ENCODE measurements around the gene ADGRE1.

The ADGRE1 gene

GRCh38 chr19:6862673-6863078, 24.7 kb upstream of the ADGRE1 start (continued):
- no peak for TF ChIP-seq ZNF571 (tag by site-specific recombination; IDR thresholded peaks at IDR 0.05)
- no peak for TF ChIP-seq MZF1 (tag by site-specific recombination; IDR thresholded peaks at IDR 0.05; ENCODE audit: borderline replicate concordance)
- no peak for TF ChIP-seq ZNF19 (tag by site-specific recombination; IDR thresholded peaks at IDR 0.05; ENCODE audit: low read depth)
- TF ChIP-seq ZNF391 (tag by site-specific recombination; IDR thresholded peaks at IDR 0.05; ENCODE audit: borderline replicate concordance, low read depth), result peak; percentile 75; the same call in 1 of the 2 replicates
- 0 out of 2 replicates have a peak, but pooled peaks have one; percentile 20 for TF ChIP-seq ZNF518A (tag by site-specific recombination; conservative IDR thresholded peaks at IDR 0.05; ENCODE audit: low read depth)
- TF ChIP-seq ZNF335 (tag by site-specific recombination; conservative IDR thresholded peaks at IDR 0.05), result no peak
- TF ChIP-seq KLF10 (tag by site-specific recombination; IDR thresholded peaks at IDR 0.05), result no peak
- TF ChIP-seq KLF1 (tag by site-specific recombination; IDR thresholded peaks at IDR 0.05), result peak; percentile 20; the same call in 1 of the 2 replicates
- TF ChIP-seq ZNF239 (tag by site-specific recombination; IDR thresholded peaks at IDR 0.05), result no peak
- no peak for TF ChIP-seq KLF7 (tag by site-specific recombination; IDR thresholded peaks at IDR 0.05; ENCODE audit: borderline replicate concordance)
- no peak for TF ChIP-seq ZNF488 (tag by site-specific recombination; IDR thresholded peaks at IDR 0.05)
- no peak for TF ChIP-seq ZNF677 (tag by site-specific recombination; IDR thresholded peaks at IDR 0.05)
- TF ChIP-seq ZNF433 (tag by site-specific recombination; IDR thresholded peaks at IDR 0.05; ENCODE audit: low read depth), result no peak
- TF ChIP-seq ZNF112 (tag by site-specific recombination; IDR thresholded peaks at IDR 0.05), result no peak
- peak; percentile 97 for TF ChIP-seq ZNF600 (tag by site-specific recombination; IDR thresholded peaks at IDR 0.05)
- TF ChIP-seq ZNF341 (tag by site-specific recombination; IDR thresholded peaks at IDR 0.05; ENCODE audit: low read depth), result no peak
- TF ChIP-seq ZNF202 (tag by site-specific recombination; IDR thresholded peaks at IDR 0.05; ENCODE audit: borderline replicate concordance), result no peak
- peak; percentile 22; the same call in 1 of the 2 replicates for TF ChIP-seq ZNF18 (tag by site-specific recombination; IDR thresholded peaks at IDR 0.05)
- TF ChIP-seq ZNF394 (tag by site-specific recombination; IDR thresholded peaks at IDR 0.05; ENCODE audit: borderline replicate concordance), result no peak
- TF ChIP-seq ZNF514 (tag by site-specific recombination; IDR thresholded peaks at IDR 0.05), result no peak
- TF ChIP-seq ZBTB17 (tag by site-specific recombination; IDR thresholded peaks at IDR 0.05), result peak; percentile 45
- TF ChIP-seq ZNF660 (tag by site-specific recombination; IDR thresholded peaks at IDR 0.05), result peak; percentile 54
- peak; percentile 37; the same call in 1 of the 2 replicates for TF ChIP-seq ZNF792 (tag by site-specific recombination; IDR thresholded peaks at IDR 0.05)
- no peak for TF ChIP-seq GFI1B (tag by site-specific recombination; IDR thresholded peaks at IDR 0.05)
- no peak for TF ChIP-seq AEBP2 (tag by site-specific recombination; IDR thresholded peaks at IDR 0.05; ENCODE audit: borderline replicate concordance)
- no peak for TF ChIP-seq ZNF138 (tag by site-specific recombination; IDR thresholded peaks at IDR 0.05; ENCODE audit: borderline replicate concordance)
- TF ChIP-seq ZNF121 (tag by site-specific recombination; IDR thresholded peaks at IDR 0.05), result no peak
- TF ChIP-seq CTCF (tag by site-specific recombination; IDR thresholded peaks at IDR 0.05), result peak; percentile 93
- no peak for TF ChIP-seq GLI4 (tag by site-specific recombination; IDR thresholded peaks at IDR 0.05)
